Measurements from ENCODE around the gene DPYSL3. TPM values are rescaled to one million over a fixed set of nuclear protein-coding genes. Genes with fewer than 3 reads are reported as not detected.

Gene DPYSL3
- total and polyA plus RNA-seq, 12 donors, result 3.5 to 49.7 (median 13.1) TPM

GRCh38 chr5:147415651-147416050 is 94.2 kb downstream of the DPYSL3 start:
- intact Hi-C loops (cut with DNase I), result no loop called here
- H3K27ac ChIP-seq, result no peak overlapping the region

GRCh38 chr5:147413266-147413665 is 96.6 kb downstream of the DPYSL3 start:
- intact Hi-C loops (cut with DNase I), result no loop called here

More at GRCh38 chr5:147415651-147416050, 94.2 kb downstream of the DPYSL3 start:
- 65 to 79% (median 70%) methylated on average over 3 of the region's 3 CpGs for WGBS, 4 donors
- no peak for TF ChIP-seq CTCF (IDR thresholded peaks at IDR 0.05)
- no peak for TF ChIP-seq POLR2A (IDR thresholded peaks at IDR 0.05)
- no peaks in the 10 kb centered on the region for H3K27me3 ChIP-seq
- H3K4me1 ChIP-seq (replicated peaks in 1 of 2), result peaks cover 0 to 9% of the 10 kb centered on the region in 2 donors
- DNase-seq, result no peak
- no peak overlapping the region for H3K4me3 ChIP-seq
- H3K9me3 ChIP-seq (replicated peaks in 1 of 3), result no peaks in the 10 kb centered on the region
- no peaks in the 10 kb centered on the region for H3K36me3 ChIP-seq (replicated peaks in 1 of 2)

GRCh38 chr5:147412561-147412960 is 97.3 kb downstream of the DPYSL3 start:
- Histone ChIP-seq H3K36me3 (replicated peaks in 1 of 2) (no peaks in the 10 kb centered on the region), H3K27me3 (no peaks in the 10 kb centered on the region), H3K27ac (no peak overlapping the region), H3K4me3 (no peak overlapping the region), H3K9me3 (replicated peaks in 1 of 3) (no peaks in the 10 kb centered on the region), H3K4me1 (replicated peaks in 1 of 2) (peaks cover 0 to 6% of the 10 kb centered on the region in 2 donors)
- no peak for TF ChIP-seq CTCF (IDR thresholded peaks at IDR 0.05)
- no peak for TF ChIP-seq POLR2A (IDR thresholded peaks at IDR 0.05)
- DNase-seq, result no peak
- intact Hi-C loops (cut with DNase I), result no loop called here
- 89 to 95% (median 93%) methylated on average over 2 of the region's 2 CpGs for WGBS, 4 donors

More at GRCh38 chr5:147413266-147413665, 96.6 kb downstream of the DPYSL3 start:
- Histone ChIP-seq H3K4me3 (no peak overlapping the region), H3K27me3 (no peaks in the 10 kb centered on the region), H3K36me3 (replicated peaks in 1 of 2) (no peaks in the 10 kb centered on the region), H3K27ac (no peak overlapping the region), H3K9me3 (replicated peaks in 1 of 3) (no peaks in the 10 kb centered on the region), H3K4me1 (replicated peaks in 1 of 2) (peaks cover 0 to 9% of the 10 kb centered on the region in 2 donors)
- WGBS, 4 donors, result 76 to 97% (median 88%) methylated on average over 3 of the region's 3 CpGs
- no peak for DNase-seq
- TF ChIP-seq POLR2A (IDR thresholded peaks at IDR 0.05) (no peak), CTCF (IDR thresholded peaks at IDR 0.05) (no peak)

GRCh38 chr5:147411359-147412319 is 98.2 kb downstream of the DPYSL3 start:
- H3K4me1 ChIP-seq (replicated peaks in 1 of 2), result no peaks in the 10 kb centered on the region
- no peak for DNase-seq
- H3K27me3 ChIP-seq, result no peaks in the 10 kb centered on the region
- intact Hi-C loops (cut with DNase I), result no loop called here
- H3K9me3 ChIP-seq (replicated peaks in 1 of 3), result no peaks in the 10 kb centered on the region
- no peak for TF ChIP-seq POLR2A (IDR thresholded peaks at IDR 0.05)
- TF ChIP-seq CTCF (IDR thresholded peaks at IDR 0.05), result no peak
- no peak overlapping the region for H3K4me3 ChIP-seq
- WGBS, 4 donors, result 80 to 84% (median 80%) methylated on average over 8 of the region's 8 CpGs
- H3K27ac ChIP-seq, result no peak overlapping the region
- no peaks in the 10 kb centered on the region for H3K36me3 ChIP-seq (replicated peaks in 1 of 2)
